Colonic mucosa (tissue), 4 donors: ENCODE results near the gene KLRC1. TPM values are rescaled to one million over a fixed set of nuclear protein-coding genes. Genes with fewer than 3 reads are reported as not detected.

Experiments used
- DNase-seq: peaks from one replicate; pipeline ENCODE4 v3.0.0-alpha.2; 2020
- H3K27ac ChIP-seq: fragments of 200-600 bp; one replicate; pipeline ENCODE4 v1.8.0; 2021
- H3K27me3 ChIP-seq: fragments of 200-600 bp; one replicate; pipeline ENCODE4 v1.8.0; 2021
- H3K36me3 ChIP-seq: fragments of 200-600 bp; one replicate; pipeline ENCODE4 v1.8.0; 2021
- H3K4me1 ChIP-seq: fragments of 200-600 bp; one replicate; pipeline ENCODE4 v1.8.0; 2021; ENCODE audit warnings: mild to moderate bottlenecking
- H3K4me3 ChIP-seq: fragments of 200-600 bp; one replicate; pipeline ENCODE4 v1.8.0; 2021
- H3K9ac ChIP-seq, 2 donors: one replicate each; pipeline ENCODE4 v1.7.0; 2013; ENCODE audit warnings: control low read depth in 2 of 2, low read depth in 2 of 2, low read length in 2 of 2
- H3K9me3 ChIP-seq: fragments of 200-600 bp; one replicate; pipeline ENCODE4 v1.8.0; 2021
- intact Hi-C: fragments of 100-400 bp; cut with DNase I; formaldehyde crosslinking; loops from one replicate; pipeline ENCODE4 v1.14.1; 2022
- total RNA-seq, 2 donors: library from RNA; stranded (reverse); fragmentation: NEBNext Ultra II Directional in 1 of 2; extraction: Animal tissue kit (Norgen Biotek cat#: 25700) in 1 of 2; gene quantifications; one replicate each; pipeline ENCODE4 v1.2.1, GENCODE V29; 2021
- TF ChIP-seq, protein P1 (sequence below): fragments of 200-600 bp; IDR thresholded peaks from one replicate; pipeline ENCODE4 v1.8.0; 2022; ENCODE audit warnings: antibody characterized with exemption, mild to moderate bottlenecking
- donor health status: healthy.
- donor health status: DM: no; HTN: no; CAD: no.
- donor health status: DM: no; HTN: no; CAD: no.

The KLRC1 gene
- total RNA-seq, 2 donors from 2014 or later, result 1.0 to 1.3 TPM

DNA sequence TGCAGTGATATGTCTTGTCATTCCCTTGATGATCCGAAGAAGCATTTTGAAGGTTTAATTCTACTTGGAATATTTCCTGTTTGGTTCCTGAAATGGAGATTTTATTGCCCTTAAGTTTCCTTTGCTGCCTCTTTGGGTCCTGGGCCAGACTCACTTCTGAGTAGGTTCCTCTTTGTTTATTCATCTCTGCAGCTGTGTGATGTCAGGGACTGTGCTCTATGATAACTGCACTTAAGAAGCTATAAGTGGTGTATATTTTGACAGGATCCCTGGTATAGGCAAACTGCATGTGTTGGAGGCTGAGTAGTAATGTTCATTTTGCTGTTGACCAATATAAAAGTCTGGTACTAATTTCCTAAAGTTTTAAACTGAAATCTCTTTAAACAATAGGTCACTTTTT, 43.8 kb downstream of the KLRC1 start, which contains the start of gene KLRC4:
Gene KLRC4 (minus strand): TSS at position 366 of the 400 bp plus-strand sequence. CDS start 182 bp downstream, at position 184.
- H3K4me1 ChIP-seq, result no peaks in the 10 kb centered on the region
- no peaks in the 10 kb centered on the region for H3K9me3 ChIP-seq
- H3K27ac ChIP-seq, result no peak within 1 kb of the TSS
- no peak within 1 kb of the TSS for H3K9ac ChIP-seq
- H3K27me3 ChIP-seq, result no peaks in the 10 kb centered on the region
- DNase-seq, result no peak
- no peak within 1 kb of the TSS for H3K4me3 ChIP-seq
- intact Hi-C loops, result no loop called here
- TF ChIP-seq, protein P1, sequence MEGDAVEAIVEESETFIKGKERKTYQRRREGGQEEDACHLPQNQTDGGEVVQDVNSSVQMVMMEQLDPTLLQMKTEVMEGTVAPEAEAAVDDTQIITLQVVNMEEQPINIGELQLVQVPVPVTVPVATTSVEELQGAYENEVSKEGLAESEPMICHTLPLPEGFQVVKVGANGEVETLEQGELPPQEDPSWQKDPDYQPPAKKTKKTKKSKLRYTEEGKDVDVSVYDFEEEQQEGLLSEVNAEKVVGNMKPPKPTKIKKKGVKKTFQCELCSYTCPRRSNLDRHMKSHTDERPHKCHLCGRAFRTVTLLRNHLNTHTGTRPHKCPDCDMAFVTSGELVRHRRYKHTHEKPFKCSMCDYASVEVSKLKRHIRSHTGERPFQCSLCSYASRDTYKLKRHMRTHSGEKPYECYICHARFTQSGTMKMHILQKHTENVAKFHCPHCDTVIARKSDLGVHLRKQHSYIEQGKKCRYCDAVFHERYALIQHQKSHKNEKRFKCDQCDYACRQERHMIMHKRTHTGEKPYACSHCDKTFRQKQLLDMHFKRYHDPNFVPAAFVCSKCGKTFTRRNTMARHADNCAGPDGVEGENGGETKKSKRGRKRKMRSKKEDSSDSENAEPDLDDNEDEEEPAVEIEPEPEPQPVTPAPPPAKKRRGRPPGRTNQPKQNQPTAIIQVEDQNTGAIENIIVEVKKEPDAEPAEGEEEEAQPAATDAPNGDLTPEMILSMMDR, result no peak
- no peaks in the 10 kb centered on the region for H3K36me3 ChIP-seq

- TF ChIP-seq, protein P1, result no peak
- no peak overlapping the region for H3K27ac ChIP-seq
- intact Hi-C loops, result no loop called here
- H3K9me3 ChIP-seq, result no peaks in the 10 kb centered on the region
- H3K36me3 ChIP-seq, result no peaks in the 10 kb centered on the region
- no peak for DNase-seq
- no peak overlapping the region for H3K4me3 ChIP-seq
- no peak overlapping the region for H3K9ac ChIP-seq
- H3K4me1 ChIP-seq, result no peaks in the 10 kb centered on the region
- H3K27me3 ChIP-seq, result no peaks in the 10 kb centered on the region
These were observed 44.3 kb downstream of the KLRC1 start for GRCh38 chr12:10408842-10409241.

DNA sequence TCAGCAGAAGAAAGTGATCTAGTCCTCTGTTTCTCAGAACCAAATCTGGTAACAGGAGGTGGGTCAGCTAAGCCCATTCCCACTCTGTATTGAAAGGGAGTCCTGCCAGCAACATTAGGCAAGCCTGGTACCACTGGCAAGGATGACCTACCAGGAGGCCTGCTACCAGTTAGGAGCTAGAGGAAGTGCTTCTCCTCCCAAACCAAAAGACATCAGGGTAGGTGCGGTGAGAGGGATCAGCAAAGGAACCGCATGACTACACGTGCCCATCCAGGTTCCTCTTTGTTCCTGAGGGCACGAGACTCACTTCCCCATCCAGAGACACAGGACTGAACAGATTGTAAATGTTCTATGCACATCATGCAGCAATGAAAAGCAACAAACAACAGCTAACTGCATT, 46.5 kb downstream of the KLRC1 start:
- H3K27me3 ChIP-seq, result no peaks in the 10 kb centered on the region
- no peak overlapping the region for H3K27ac ChIP-seq
- H3K9ac ChIP-seq, result no peak overlapping the region
- no peaks in the 10 kb centered on the region for H3K36me3 ChIP-seq
- no peak overlapping the region for H3K4me3 ChIP-seq
- H3K4me1 ChIP-seq, result no peaks in the 10 kb centered on the region
- TF ChIP-seq, protein P1, result no peak
- intact Hi-C loops, result no loop called here
- DNase-seq, result no peak
- no peaks in the 10 kb centered on the region for H3K9me3 ChIP-seq

GRCh38 chr12:10405294-10405693, 47.9 kb downstream of the KLRC1 start:
- no peak overlapping the region for H3K27ac ChIP-seq
- H3K9ac ChIP-seq, result no peak overlapping the region
- H3K4me1 ChIP-seq, result no peaks in the 10 kb centered on the region
- H3K36me3 ChIP-seq, result no peaks in the 10 kb centered on the region
- no peaks in the 10 kb centered on the region for H3K27me3 ChIP-seq
- H3K4me3 ChIP-seq, result no peak overlapping the region
- intact Hi-C loops, result no loop called here
- TF ChIP-seq, protein P1, result no peak
- H3K9me3 ChIP-seq, result no peaks in the 10 kb centered on the region
- no peak for DNase-seq

- no peaks in the 10 kb centered on the region for H3K36me3 ChIP-seq
- no peaks in the 10 kb centered on the region for H3K9me3 ChIP-seq
- H3K4me3 ChIP-seq, result no peak overlapping the region
- H3K27ac ChIP-seq, result no peak overlapping the region
- DNase-seq, result no peak
- TF ChIP-seq, protein P1, result no peak
- no peaks in the 10 kb centered on the region for H3K4me1 ChIP-seq
- H3K9ac ChIP-seq, result no peak overlapping the region
- H3K27me3 ChIP-seq, result no peaks in the 10 kb centered on the region
- intact Hi-C loops, result no loop called here
These were observed 48.4 kb downstream of the KLRC1 start for GRCh38 chr12:10404798-10405197.
